ENCODE measurements around the gene USP16.

GRCh38 chr21:29018540-29018939, 5.9 kb upstream of the USP16 start:
- no peak for TF ChIP-seq ARNTL (CRISPR knock-in tag; IDR thresholded peaks at IDR 0.05; ENCODE audit: borderline replicate concordance, low read depth)
- TF ChIP-seq ZNF8 (CRISPR knock-in tag; IDR thresholded peaks at IDR 0.05) = no peak
- TF ChIP-seq PATZ1 (CRISPR knock-in tag; IDR thresholded peaks at IDR 0.05; ENCODE audit: borderline replicate concordance) = no peak
- no peak for TF ChIP-seq OSR1 (CRISPR knock-in tag; IDR thresholded peaks at IDR 0.05)
- TF ChIP-seq TSHZ2 (CRISPR knock-in tag; IDR thresholded peaks at IDR 0.05) = no peak
- no peak for TF ChIP-seq ZFP3 (CRISPR knock-in tag; IDR thresholded peaks at IDR 0.05)
- no peak for TF ChIP-seq CSDC2 (CRISPR knock-in tag; IDR thresholded peaks at IDR 0.05)
- TF ChIP-seq ZNF565 (CRISPR knock-in tag; conservative IDR thresholded peaks at IDR 0.05; ENCODE audit: low read depth) = no peak
- no peak for TF ChIP-seq CREB5 (CRISPR knock-in tag; IDR thresholded peaks at IDR 0.05; ENCODE audit: low read depth)
- no peak for TF ChIP-seq CSRNP3 (CRISPR knock-in tag; IDR thresholded peaks at IDR 0.05)
- no peak for TF ChIP-seq RARB (CRISPR knock-in tag; IDR thresholded peaks at IDR 0.05)
